ENCODE data around the gene NFKBIZ. TPM values are rescaled to one million over a fixed set of nuclear protein-coding genes. Genes with fewer than 3 reads are reported as not detected.

The NFKBIZ gene
- total RNA-seq, 2 experiments from 2014 or later, result 11.8 to 26.6 TPM

- H3K4me1 ChIP-seq (ENCODE audit: insufficient read depth, low read length, poor library complexity, severe bottlenecking), result peaks cover 30% of the 10 kb centered on the region
- H3K27ac ChIP-seq (ENCODE audit: low read depth, low read length, poor library complexity, severe bottlenecking), result no peak overlapping the region
- DNase-seq (ENCODE audit: low spot score), result no peak
- no peaks in the 10 kb centered on the region for H3K9me2 ChIP-seq (ENCODE audit: insufficient read depth, low read length)
- no peak overlapping the region for H2AFZ ChIP-seq (ENCODE audit: low read length)
- peaks cover 12% of the 10 kb centered on the region; the same call in 1 of the 2 replicates for H3K36me3 ChIP-seq (ENCODE audit: insufficient read depth, low read length)
- intact Hi-C loops (cut with micrococcal nuclease; ENCODE audit: unreplicated experiment), result no loop called here
- peak overlapping the region; percentile 25; the same call in 1 of the 2 replicates for H3K4me2 ChIP-seq (ENCODE audit: low read length)
- no TSS peak for BruUV-seq (replicated peaks)
- no peaks in the 10 kb centered on the region; the same call in 1 of the 2 replicates for H4K20me1 ChIP-seq (ENCODE audit: insufficient read depth, low read length)
- ChIA-PET POLR2A (interaction anchor here (0.6 to 3.2 kb wide), 9 partner anchors 7 to 420 kb away, joined by 3 to 33 read pairs (median 3); no protein-coding TSS in a partner anchor), CTCF (ENCODE audit: unreplicated experiment) (no interaction called here)
- TF ChIP-seq, protein P1, sequence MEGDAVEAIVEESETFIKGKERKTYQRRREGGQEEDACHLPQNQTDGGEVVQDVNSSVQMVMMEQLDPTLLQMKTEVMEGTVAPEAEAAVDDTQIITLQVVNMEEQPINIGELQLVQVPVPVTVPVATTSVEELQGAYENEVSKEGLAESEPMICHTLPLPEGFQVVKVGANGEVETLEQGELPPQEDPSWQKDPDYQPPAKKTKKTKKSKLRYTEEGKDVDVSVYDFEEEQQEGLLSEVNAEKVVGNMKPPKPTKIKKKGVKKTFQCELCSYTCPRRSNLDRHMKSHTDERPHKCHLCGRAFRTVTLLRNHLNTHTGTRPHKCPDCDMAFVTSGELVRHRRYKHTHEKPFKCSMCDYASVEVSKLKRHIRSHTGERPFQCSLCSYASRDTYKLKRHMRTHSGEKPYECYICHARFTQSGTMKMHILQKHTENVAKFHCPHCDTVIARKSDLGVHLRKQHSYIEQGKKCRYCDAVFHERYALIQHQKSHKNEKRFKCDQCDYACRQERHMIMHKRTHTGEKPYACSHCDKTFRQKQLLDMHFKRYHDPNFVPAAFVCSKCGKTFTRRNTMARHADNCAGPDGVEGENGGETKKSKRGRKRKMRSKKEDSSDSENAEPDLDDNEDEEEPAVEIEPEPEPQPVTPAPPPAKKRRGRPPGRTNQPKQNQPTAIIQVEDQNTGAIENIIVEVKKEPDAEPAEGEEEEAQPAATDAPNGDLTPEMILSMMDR (conservative IDR thresholded peaks at IDR 0.05; ENCODE audit: low read length), result no peak
- no peak for TF ChIP-seq EZH2phosphoT487 (IDR thresholded peaks at IDR 0.05; ENCODE audit: borderline replicate concordance, low read depth, low read length)
- no peaks in the 10 kb centered on the region for H3K79me2 ChIP-seq (ENCODE audit: insufficient read depth, low read depth, low read length)
- no peak overlapping the region for H3K4me3 ChIP-seq (ENCODE audit: low read depth, low read length, poor library complexity, severe bottlenecking)
- no peaks in the 10 kb centered on the region for H3K9me3 ChIP-seq (ENCODE audit: low read length)
Observed at GRCh38 chr3:101836652-101837598, 12.4 kb upstream of the NFKBIZ start.

GRCh38 chr3:101838691-101839090 lies 10.6 kb upstream of the NFKBIZ start:
- no peaks in the 10 kb centered on the region for H3K79me2 ChIP-seq (ENCODE audit: insufficient read depth, low read depth, low read length)
- no peak overlapping the region for H3K4me2 ChIP-seq (ENCODE audit: low read length)
- H3K36me3 ChIP-seq (ENCODE audit: insufficient read depth, low read length), result peaks cover 8% of the 10 kb centered on the region; the same call in 1 of the 2 replicates
- intact Hi-C loops (cut with micrococcal nuclease; ENCODE audit: unreplicated experiment), result no loop called here
- no peaks in the 10 kb centered on the region; the same call in 1 of the 2 replicates for H4K20me1 ChIP-seq (ENCODE audit: insufficient read depth, low read length)
- DNase-seq (ENCODE audit: low spot score), result no peak
- no peaks in the 10 kb centered on the region for H3K9me2 ChIP-seq (ENCODE audit: insufficient read depth, low read length)
- peaks cover 46% of the 10 kb centered on the region for H3K4me1 ChIP-seq (ENCODE audit: insufficient read depth, low read length, poor library complexity, severe bottlenecking)
- H3K4me3 ChIP-seq (ENCODE audit: low read depth, low read length, poor library complexity, severe bottlenecking), result no peak overlapping the region
- no peak overlapping the region for H3K27ac ChIP-seq (ENCODE audit: low read depth, low read length, poor library complexity, severe bottlenecking)
- no peak overlapping the region for H2AFZ ChIP-seq (ENCODE audit: low read length)
- ChIA-PET POLR2A (interaction anchor here (0.7 to 3.2 kb wide), 6 partner anchors 9 to 391 kb away, joined by 3 to 33 read pairs (median 5); partner anchors contain the start of gene NFKBIZ), CTCF (ENCODE audit: unreplicated experiment) (no interaction called here)
- TF ChIP-seq, protein P1 (conservative IDR thresholded peaks at IDR 0.05; ENCODE audit: low read length), result no peak
- no peak for TF ChIP-seq EZH2phosphoT487 (IDR thresholded peaks at IDR 0.05; ENCODE audit: borderline replicate concordance, low read depth, low read length)
- H3K9me3 ChIP-seq (ENCODE audit: low read length), result no peaks in the 10 kb centered on the region
- no TSS peak for BruUV-seq (replicated peaks)
